ENCODE measurements around the gene ITGB3.

ITGB3 gene

GRCh38 chr17:47324224-47325020 lies 70.8 kb downstream of the ITGB3 start:
- no peak for TF ChIP-seq GATA1 (IDR thresholded peaks at IDR 0.05; ENCODE audit: low read depth, low read length)
- peak; percentile 93 for TF ChIP-seq POLR2A (IDR thresholded peaks at IDR 0.05; ENCODE audit: low read length)
- DNase-seq, result peak; percentile 84 to 87

DNA sequence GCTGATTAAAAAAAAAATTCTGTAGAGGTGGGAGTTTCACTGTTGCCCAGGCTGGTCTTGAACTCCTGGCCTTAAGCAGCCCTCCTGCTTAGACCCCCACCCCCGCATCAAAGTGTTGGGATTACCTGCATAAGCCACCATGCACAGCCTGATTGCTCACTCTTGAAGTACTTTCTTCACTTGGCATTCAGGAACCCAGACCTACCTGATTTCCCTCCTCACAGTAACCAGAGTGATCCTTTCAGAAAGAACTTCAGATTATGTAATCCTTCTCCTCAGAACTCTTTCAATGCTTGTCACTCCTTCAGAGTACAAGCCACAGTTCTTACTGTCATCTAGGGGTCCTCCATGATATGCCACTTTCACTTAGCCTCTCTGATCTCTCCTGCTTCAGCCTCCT lies 71.5 kb downstream of the ITGB3 start:
- TF ChIP-seq GATA1 (IDR thresholded peaks at IDR 0.05; ENCODE audit: low read depth, low read length) (no peak), POLR2A (IDR thresholded peaks at IDR 0.05; ENCODE audit: low read length) (no peak)
- no peak for DNase-seq

- TF ChIP-seq POLR2A (IDR thresholded peaks at IDR 0.05; ENCODE audit: low read length) (no peak), GATA1 (IDR thresholded peaks at IDR 0.05; ENCODE audit: low read depth, low read length) (no peak)
Observed at GRCh38 chr17:47330548-47330947, 76.9 kb downstream of the ITGB3 start.

DNA sequence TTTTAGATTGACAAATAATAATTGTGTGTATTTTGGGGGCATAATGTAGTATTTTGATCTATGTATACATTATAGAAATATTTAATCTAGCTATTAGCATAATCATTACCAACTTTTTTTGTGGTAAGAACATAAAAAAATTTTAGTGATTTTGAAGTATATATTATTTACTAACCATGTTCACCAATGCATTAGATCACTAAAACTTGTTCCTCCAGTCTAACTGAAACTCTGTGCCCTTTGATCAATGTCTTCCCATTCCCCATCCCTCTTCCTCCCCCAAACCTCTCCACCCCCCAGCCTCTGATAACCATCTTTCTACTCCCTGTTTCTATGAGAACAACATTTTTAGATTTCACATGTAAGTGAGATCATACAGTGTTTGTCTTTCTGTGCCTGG lies 78.7 kb downstream of the ITGB3 start:
- DNase-seq, result no peak
- TF ChIP-seq GATA1 (IDR thresholded peaks at IDR 0.05; ENCODE audit: low read depth, low read length) (no peak), POLR2A (IDR thresholded peaks at IDR 0.05; ENCODE audit: low read length) (no peak)

More at GRCh38 chr17:47330548-47330947, 76.9 kb downstream of the ITGB3 start:
- no peak for DNase-seq

- TF ChIP-seq POLR2A (IDR thresholded peaks at IDR 0.05; ENCODE audit: low read length) (no peak), GATA1 (IDR thresholded peaks at IDR 0.05; ENCODE audit: low read depth, low read length) (no peak)
- no peak for DNase-seq
Observed at GRCh38 chr17:47335101-47335936, 81.7 kb downstream of the ITGB3 start.

DNA sequence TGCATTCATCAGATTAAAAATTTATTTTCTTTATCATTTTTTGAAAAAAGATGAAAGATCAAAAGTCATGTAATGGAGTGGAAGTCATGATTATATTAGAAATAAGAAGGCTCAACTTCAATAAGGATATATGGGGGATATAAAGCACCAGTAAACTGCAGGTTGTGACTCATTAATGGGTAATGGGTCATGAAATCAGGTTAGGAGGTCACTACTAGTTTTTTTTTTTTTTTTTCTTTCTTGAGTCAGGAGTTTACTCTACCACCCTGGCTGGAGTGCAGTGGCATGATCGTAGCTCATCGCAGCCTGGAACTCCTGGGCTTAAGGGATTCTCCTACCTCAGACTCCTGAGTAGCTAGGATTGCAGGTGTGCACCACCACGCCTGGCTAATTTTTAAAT lies 84.4 kb downstream of the ITGB3 start:
- TF ChIP-seq POLR2A (IDR thresholded peaks at IDR 0.05; ENCODE audit: low read length) (no peak), GATA1 (IDR thresholded peaks at IDR 0.05; ENCODE audit: low read depth, low read length) (no peak)
- no peak for DNase-seq

- DNase-seq, result no peak
- TF ChIP-seq GATA1 (IDR thresholded peaks at IDR 0.05; ENCODE audit: low read depth, low read length) (no peak), POLR2A (IDR thresholded peaks at IDR 0.05; ENCODE audit: low read length) (no peak)
Observed at GRCh38 chr17:47352848-47353247, 99.2 kb downstream of the ITGB3 start.

DNA sequence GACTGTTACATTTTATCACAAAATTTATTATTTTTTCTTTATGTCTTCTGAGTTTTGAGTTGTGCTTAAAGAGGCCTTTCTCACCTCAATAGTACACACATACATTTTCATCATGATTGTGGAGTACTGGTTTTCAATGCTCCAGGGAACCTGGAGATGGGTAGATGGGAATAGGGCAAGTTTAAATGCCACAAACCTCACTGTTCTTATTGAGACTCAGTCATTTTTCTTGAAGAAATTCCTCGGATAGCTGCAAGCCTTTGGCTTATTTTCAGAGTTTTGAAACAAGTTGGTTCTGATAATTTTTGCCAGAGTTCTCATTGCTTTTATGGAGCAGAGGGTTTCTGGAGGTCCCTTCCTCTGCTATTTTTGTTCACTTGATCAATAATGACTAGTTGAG lies 105.0 kb downstream of the ITGB3 start:
- no peak for DNase-seq
- TF ChIP-seq GATA1 (IDR thresholded peaks at IDR 0.05; ENCODE audit: low read depth, low read length), result no peak
- TF ChIP-seq POLR2A (IDR thresholded peaks at IDR 0.05; ENCODE audit: low read length), result no peak
